Lung (tissue), 12 donors: ENCODE results near the gene ACOT12. TPM values are rescaled to one million over a fixed set of nuclear protein-coding genes. Genes with fewer than 3 reads are reported as not detected.

Source experiments
- ATAC-seq: fragments of 200-7000 bp; cut with Tn5 transposase; one replicate; pipeline ENCODE4 v1.9.1; 2020; ENCODE audit warnings: moderate number of reproducible peaks; ENCODE audit not compliant: insufficient read depth, low FRiP score
- DNase-seq, 3 donors: peaks; one replicate each; pipeline ENCODE4 v3.0.0-alpha.2; 2013 to 2017
- H3K27ac ChIP-seq, 2 donors: one replicate each; pipeline ENCODE4 v1.5.1; 2013; ENCODE audit warnings: mild to moderate bottlenecking in 2 of 2, moderate library complexity in 2 of 2, control low read depth in 1 of 2, inconsistent platforms in 1 of 2, low read depth in 1 of 2, low read length in 1 of 2
- H3K27me3 ChIP-seq, 3 donors: one replicate each; pipeline ENCODE4 v1.5.1; 2013; ENCODE audit warnings: low read length in 2 of 3; ENCODE audit not compliant: control insufficient read depth in 3 of 3, insufficient read depth in 3 of 3
- H3K36me3 ChIP-seq, 4 donors: one replicate each; pipeline ENCODE4 v1.5.1; 2013; ENCODE audit warnings: low read length in 4 of 4, mild to moderate bottlenecking in 1 of 4, moderate library complexity in 1 of 4; ENCODE audit not compliant: control insufficient read depth in 4 of 4, insufficient read depth in 4 of 4
- H3K4me1 ChIP-seq, 5 donors: one replicate each; pipeline ENCODE4 v1.5.1; 2013; ENCODE audit warnings: low read length in 5 of 5, mild to moderate bottlenecking in 2 of 5, moderate library complexity in 1 of 5; ENCODE audit not compliant: control insufficient read depth in 5 of 5, insufficient read depth in 5 of 5
- H3K4me3 ChIP-seq: one replicate; pipeline ENCODE4 v1.5.1; 2013; ENCODE audit warnings: mild to moderate bottlenecking, control low read depth, moderate library complexity
- H3K9ac ChIP-seq, 2 donors: one replicate each; pipeline ENCODE4 v1.5.1; 2013; ENCODE audit warnings: low read length in 2 of 2, control low read depth in 1 of 2; ENCODE audit not compliant: insufficient read depth in 1 of 2
- H3K9me3 ChIP-seq, 4 donors: one replicate each; pipeline ENCODE4 v1.5.1; 2013; ENCODE audit warnings: low read length in 3 of 4, mild to moderate bottlenecking in 1 of 4, moderate library complexity in 1 of 4; ENCODE audit not compliant: control insufficient read depth in 4 of 4, insufficient read depth in 3 of 4
- CTCF ChIP-seq: IDR thresholded peaks from 2 replicates; pipeline ENCODE4 v1.5.1; 2012; ENCODE audit warnings: mild to moderate bottlenecking; ENCODE audit errors: control extremely low read depth, extremely low read depth
- WGBS, 2 donors: extraction: QIAGEN DNeasy Blood & Tissue Kit; methylation state at CpG; one replicate each; pipeline ENCODE4 v1.1.7; 2013; 5-methylcytosine and 5-hydroxymethylcytosine counted together
- polyA plus RNA-seq, 2 donors: library from polyadenylated mRNA; stranded (reverse); fragments of 200-250 nt; gene quantifications; one replicate each; pipeline ENCODE4 v1.2.1, GENCODE V29; 2013
- total RNA-seq, 2 donors: library from RNA; depleted of rRNA in 1 of 2; stranded (reverse); fragments of >200 nt in 1 of 2; gene quantifications; one replicate each; pipeline ENCODE4 v1.2.1, GENCODE V29; 2014 to 2021
- donor health status: control.
- donor health status: control.
- donor health status: Bipolar disorder and iron deficiency.
- donor health status: healthy.
- donor health status: DM: yes; HTN: yes; CAD: no.

The ACOT12 gene
- total and polyA plus RNA-seq, 4 donors = not detected

- no peaks in the 10 kb centered on the region for H3K27me3 ChIP-seq
- no peaks in the 10 kb centered on the region for H3K9me3 ChIP-seq
- H3K4me3 ChIP-seq = no peak overlapping the region
- no peak overlapping the region for H3K9ac ChIP-seq
- H3K4me1 ChIP-seq = peaks cover 0 to 9% (median 0%) of the 10 kb centered on the region in 5 donors
- WGBS, 2 donors = 51 to 64% methylated on average over 4 of the region's 4 CpGs
- no peaks in the 10 kb centered on the region for H3K36me3 ChIP-seq
- no peak overlapping the region for H3K27ac ChIP-seq
- DNase-seq (peak in 1 of 3 donors; percentile 33), ATAC-seq (no peak)
- TF ChIP-seq CTCF = no peak
Measured at GRCh38 chr5:81363093-81363871, 30.7 kb downstream of the ACOT12 start.

GRCh38 chr5:81361600-81361999 lies 32.3 kb downstream of the ACOT12 start:
- ATAC-seq (no peak), DNase-seq (peak in 1 of 3 donors; percentile 9)
- H3K36me3 ChIP-seq = no peaks in the 10 kb centered on the region
- no peak overlapping the region for H3K4me3 ChIP-seq
- 97 to 100% methylated on average over 2 of the region's 2 CpGs for WGBS, 2 donors
- no peak overlapping the region for H3K9ac ChIP-seq
- H3K9me3 ChIP-seq = no peaks in the 10 kb centered on the region
- H3K27ac ChIP-seq = no peak overlapping the region
- H3K4me1 ChIP-seq = peaks cover 0 to 9% (median 0%) of the 10 kb centered on the region in 5 donors
- no peak for TF ChIP-seq CTCF
- no peaks in the 10 kb centered on the region for H3K27me3 ChIP-seq

- no peak overlapping the region for H3K4me3 ChIP-seq
- 95 to 96% methylated on average over 4 of the region's 4 CpGs for WGBS, 2 donors
- H3K4me1 ChIP-seq = peaks cover 0 to 9% (median 0%) of the 10 kb centered on the region in 5 donors
- H3K36me3 ChIP-seq = no peaks in the 10 kb centered on the region
- ATAC-seq (no peak), DNase-seq (no peak)
- TF ChIP-seq CTCF = no peak
- no peaks in the 10 kb centered on the region for H3K9me3 ChIP-seq
- no peak overlapping the region for H3K9ac ChIP-seq
- H3K27me3 ChIP-seq = no peaks in the 10 kb centered on the region
- no peak overlapping the region for H3K27ac ChIP-seq
Measured at GRCh38 chr5:81360640-81361039, 33.3 kb downstream of the ACOT12 start.
